SK-N-DZ (cell line): ENCODE results near the gene ISG20L2.

Source experiments
- DNase-seq: peaks from one replicate; pipeline ENCODE4 v3.0.0-alpha.2; 2015; ENCODE audit warnings: low spot score

ISG20L2 gene

DNA sequence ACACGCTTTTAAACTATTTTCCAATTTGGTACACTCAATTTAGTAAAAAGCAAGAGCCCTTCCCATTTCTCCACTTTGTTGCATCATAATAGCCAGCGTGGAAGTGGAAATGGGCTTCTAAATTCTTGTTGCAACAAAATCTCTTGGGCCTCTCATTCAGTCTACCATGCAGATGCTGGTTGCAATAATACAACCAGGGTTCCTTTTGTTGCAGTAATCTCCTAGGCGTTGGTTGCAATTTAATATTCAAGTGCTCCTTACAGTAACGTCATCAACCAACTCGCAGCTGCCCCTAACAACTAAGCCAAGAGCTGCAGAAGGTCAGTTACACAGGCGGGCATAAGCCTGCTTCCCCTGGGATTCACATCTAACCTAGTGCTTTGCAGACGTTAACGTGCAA is 25.7 kb upstream of the ISG20L2 start:
- DNase-seq: no peak

DNA sequence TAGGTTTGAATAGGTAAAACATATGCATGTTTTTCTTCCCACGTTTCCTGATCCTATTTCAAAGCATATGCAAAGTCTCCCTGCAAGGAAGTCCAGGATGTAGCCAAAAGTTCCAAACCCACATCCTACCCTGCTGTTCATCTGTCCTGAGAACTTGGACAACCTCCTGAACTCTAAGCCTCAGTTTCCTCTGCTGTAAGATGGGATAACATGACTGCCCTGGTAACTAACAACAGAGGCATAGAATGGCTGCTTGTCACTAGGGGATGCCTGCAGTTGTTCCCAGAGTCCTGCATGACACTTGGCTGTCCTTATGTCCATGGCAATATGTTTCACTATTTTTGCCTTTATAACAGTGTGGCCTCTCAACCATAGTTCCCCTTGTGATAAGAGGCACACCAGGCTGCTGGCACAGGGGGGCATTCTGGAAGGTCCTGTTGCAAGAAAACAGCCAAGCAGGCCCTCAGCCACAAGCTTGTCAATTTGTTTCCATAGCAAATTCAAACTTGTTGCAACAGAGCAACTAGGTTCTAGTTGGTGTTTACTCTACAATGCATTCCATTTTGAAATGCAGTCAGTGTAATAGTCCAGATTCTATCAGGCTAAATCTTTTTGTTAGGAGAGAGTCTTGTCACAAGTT is 24.4 kb upstream of the ISG20L2 start:
- no peak for DNase-seq

DNA sequence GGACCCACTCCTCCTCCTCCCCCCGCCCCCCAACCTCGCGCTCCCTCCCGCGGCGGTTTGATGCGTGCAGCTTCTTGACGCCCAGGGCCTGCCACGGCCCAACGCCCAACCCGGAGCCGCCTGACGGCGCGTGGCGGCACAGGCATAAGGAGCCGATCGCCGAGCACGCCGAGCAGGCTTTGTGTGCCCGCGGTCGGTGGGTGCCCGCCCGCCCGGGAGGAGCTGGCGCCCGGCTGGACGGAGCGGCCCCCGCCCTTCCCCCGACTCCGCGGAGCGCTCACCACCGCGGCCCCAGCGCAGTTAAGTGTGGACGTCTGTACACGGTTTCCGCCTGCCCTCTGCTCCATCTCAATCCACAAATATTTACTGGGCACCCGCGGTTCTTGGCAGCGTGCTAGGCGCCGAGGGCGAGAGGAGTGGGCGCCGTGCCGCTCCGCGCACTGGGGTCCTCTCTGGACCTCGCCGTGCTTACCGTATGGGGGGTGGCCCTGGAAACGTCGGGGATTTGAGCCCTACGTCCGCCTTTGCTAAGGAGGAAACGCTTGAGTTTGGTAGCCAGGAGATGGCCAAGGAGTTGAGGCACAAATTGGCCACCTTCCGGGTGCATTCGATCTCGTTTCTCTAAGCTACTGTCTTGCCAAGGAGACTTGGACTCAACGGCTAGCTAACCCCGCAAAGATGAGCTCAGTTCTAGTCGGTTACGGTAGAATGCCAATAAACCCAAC is 23.4 kb upstream of the ISG20L2 start:
- DNase-seq: peak; percentile 96

- no peak for DNase-seq
Observed at GRCh38 chr1:156751451-156751756, 22.8 kb upstream of the ISG20L2 start, which contains the start of gene HDGF. Gene HDGF, minus strand, starts transcription at chr1:156751675. Its CDS starts 246 bp downstream, at chr1:156751429.

DNA sequence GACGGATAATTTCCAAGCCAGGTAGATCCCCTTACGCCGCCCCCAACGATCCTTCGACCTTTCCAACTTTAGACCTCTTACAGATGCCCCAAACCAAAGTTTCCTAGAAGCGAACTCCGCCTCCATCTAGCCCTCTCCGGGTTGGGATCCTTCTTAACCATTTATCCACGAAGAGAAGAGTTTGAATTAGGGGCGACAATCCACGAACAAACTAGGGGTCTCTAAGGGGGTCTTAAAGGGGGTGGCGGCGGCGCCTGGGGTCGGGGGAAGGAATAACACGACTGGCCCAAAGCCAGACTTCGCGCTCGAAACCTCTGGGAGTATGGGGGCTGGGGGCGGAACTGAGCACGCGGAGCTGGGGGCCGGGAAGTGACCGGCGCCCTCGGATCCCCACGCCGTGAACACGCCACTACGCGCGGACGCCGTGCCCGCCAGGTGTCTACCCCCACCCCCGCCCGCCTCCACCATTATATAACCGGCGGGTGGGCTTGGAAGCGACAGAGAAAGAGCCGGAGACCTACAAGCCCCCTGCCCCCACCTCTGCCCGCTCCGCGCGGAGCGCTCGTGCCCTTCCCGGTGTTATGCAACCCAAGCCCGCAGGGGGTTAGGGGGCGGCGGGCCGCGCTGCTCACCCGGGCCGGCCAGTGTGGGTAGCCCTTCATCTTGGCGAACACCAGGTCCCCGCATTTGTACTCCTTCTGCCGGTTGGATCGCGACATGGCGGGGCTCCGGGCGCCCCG is 22.3 kb upstream of the ISG20L2 start:
- DNase-seq: no peak

GRCh38 chr1:156750191-156750672 is 21.7 kb upstream of the ISG20L2 start:
- no peak for DNase-seq

GRCh38 chr1:156749419-156750118 is 21.0 kb upstream of the ISG20L2 start:
- DNase-seq: no peak

GRCh38 chr1:156748670-156749418 is 20.3 kb upstream of the ISG20L2 start:
- DNase-seq: no peak

- no peak for DNase-seq
Observed at GRCh38 chr1:156747742-156748669, 19.4 kb upstream of the ISG20L2 start.

GRCh38 chr1:156746728-156747631 is 18.4 kb upstream of the ISG20L2 start:
- DNase-seq: peak; percentile 94

DNA sequence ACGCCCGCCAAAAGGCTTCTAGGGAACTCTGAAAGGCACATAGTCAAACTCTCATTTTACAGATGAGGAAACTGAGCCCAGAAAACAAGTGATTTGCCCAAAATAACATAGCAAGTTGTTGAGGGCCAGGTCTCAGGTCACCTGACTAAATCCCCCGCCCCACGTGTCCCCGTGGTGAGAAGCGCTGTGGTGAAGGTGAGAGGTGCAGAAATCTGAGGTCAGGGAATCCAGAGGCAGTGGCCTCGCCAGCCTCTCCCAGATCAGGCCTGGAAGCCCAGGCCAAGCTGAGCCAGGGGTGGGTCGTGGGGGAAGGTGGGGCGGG is 17.8 kb upstream of the ISG20L2 start:
- DNase-seq: no peak

DNA sequence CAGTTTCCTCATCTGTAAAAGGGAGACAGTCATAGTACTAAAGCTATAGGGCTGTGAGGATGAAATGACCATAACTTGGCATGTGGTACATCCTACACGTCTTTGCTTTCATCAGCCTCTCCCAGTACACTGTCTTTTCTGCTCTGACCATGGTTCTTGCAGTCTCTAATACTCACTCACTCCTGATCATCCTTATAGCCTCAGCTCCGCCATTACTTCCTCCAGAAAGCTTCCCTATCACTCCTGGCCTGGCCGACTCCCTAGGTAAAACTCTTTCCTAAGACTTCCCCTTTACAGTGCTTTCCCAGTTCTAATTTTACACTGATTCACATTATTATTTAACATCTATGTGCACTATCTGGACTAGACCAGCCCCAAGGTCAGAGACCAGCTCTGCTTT is 17.3 kb upstream of the ISG20L2 start:
- no peak for DNase-seq

DNA sequence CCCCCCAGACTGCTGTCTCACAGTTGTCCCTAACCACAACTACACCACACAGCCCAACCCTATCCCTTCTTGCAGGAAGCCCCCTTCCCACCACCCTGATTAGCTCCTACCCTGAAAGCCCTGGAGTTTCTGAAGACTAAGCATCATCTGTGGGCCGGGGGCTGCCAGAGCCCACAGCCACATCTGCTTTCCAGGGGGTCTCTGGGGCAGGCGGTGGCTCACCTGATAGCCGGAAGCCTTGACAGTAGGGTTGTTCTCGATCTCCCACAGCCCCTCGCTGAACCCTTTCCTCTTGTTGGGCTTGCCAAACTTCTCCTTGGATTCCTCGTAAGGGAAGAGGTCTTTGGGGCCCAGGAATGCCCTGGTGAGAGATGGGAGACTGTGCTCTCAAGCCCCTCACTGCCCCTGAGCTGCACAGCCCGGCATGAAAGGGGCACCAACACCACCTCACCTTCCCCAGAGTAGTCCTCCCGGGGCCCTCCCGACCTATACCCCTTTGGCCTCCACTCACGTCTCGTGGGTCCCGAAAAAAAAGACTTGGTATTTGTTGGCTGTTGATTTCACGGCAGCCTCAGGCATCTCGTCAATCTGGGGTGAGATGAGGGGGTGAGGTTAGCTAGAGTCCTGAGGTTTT is 16.3 kb upstream of the ISG20L2 start:
- no peak for DNase-seq

GRCh38 chr1:156744344-156744743 is 15.8 kb upstream of the ISG20L2 start:
- DNase-seq: no peak

DNA sequence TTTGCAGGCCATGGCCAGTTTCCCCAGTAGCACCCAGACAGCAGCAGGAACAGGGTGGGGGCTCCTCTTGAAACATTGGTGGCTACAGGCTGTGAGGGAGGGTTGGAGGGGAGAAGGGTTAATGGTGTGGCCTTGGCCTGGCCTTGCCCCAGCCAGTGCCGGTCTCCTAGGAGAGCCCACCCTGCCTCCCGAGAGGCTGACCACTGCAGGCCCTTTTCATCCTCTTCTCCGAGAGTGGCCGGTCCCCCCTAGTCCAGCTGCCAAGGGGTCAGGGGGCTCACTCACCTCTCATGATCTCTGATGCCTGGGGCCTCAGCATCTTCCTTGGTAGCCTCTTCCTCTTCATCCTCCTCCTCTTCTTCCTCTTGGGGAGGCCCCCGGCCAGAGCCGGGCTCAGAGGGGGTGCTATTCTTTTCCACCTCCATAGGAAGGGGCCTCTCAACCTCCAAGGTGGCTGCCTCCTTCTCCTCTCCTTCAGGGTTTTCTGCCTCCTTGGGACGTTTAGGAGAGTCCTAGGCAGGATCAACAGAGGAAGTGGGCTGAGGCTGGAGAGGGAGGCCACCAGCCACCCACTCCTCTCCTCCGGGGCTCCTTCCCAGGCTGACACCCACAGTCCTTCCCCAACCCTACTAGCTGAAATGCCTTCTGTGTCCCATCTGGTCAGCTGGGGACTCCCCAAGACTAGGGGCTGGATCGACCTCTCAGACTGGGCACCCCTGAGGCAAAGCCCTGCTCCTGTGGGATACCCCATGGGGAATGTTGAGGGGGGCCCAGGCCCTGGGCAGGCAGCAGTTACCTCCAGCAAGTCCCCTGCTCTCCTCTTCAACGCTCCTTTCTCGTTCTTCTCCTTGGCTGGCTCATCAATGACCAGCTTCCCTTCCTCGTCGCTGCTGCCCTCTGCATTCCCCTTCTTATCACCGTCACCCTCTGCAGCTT is 15.1 kb upstream of the ISG20L2 start:
- no peak for DNase-seq

GRCh38 chr1:156742801-156743200 is 14.2 kb upstream of the ISG20L2 start:
- DNase-seq: no peak

GRCh38 chr1:156742017-156742416 is 13.5 kb upstream of the ISG20L2 start:
- no peak for DNase-seq
